ENCODE results near the gene INSRR. TPM values are rescaled to one million over a fixed set of nuclear protein-coding genes. Genes with fewer than 3 reads are reported as not detected.

INSRR gene
- total RNA-seq, 1 donor from 2014 or later: not detected

DNA sequence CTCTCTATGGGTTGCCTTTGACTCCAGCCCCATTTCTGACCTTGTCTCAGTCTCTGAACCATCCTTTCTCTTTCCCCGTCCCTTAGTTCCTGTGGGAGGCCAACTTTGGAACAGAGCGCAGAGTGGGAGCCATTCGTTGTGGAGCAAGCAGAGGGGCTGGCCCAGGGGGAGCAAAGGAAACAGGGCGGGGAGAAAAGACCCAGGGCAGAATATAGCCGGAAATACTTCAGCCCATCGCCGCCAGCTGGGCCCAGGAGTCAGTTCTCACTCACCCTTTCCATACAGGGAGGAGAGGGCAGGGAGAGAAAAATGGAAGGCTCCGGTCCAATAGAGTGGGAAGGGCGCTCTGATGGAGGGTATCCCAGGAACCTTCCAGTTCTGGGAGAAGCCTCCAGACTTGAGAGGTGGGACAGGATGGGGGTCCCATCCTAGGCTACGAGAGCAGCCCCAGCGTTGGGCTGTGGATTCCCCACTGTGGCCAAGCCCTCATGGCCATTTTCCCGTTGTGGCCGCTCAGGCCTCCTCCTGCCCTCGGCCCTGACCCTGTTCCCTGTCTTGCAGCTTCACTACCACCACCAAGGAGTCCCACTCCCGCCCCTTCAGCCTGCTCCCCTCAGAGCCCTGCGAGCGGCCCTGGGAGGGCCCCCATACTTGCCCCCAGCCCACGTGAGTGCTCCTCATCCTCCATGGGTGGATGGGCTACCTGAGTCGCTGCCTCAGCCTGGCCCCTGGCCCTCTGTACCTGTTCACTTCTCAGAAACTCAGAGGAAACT lies 45.5 kb upstream of the INSRR start:
- DNase-seq (ENCODE audit: low read depth): no peak
- H3K27me3 ChIP-seq (ENCODE audit: control insufficient read depth, insufficient read depth, low read length): no peaks in the 10 kb centered on the region
- TF ChIP-seq, protein P1, sequence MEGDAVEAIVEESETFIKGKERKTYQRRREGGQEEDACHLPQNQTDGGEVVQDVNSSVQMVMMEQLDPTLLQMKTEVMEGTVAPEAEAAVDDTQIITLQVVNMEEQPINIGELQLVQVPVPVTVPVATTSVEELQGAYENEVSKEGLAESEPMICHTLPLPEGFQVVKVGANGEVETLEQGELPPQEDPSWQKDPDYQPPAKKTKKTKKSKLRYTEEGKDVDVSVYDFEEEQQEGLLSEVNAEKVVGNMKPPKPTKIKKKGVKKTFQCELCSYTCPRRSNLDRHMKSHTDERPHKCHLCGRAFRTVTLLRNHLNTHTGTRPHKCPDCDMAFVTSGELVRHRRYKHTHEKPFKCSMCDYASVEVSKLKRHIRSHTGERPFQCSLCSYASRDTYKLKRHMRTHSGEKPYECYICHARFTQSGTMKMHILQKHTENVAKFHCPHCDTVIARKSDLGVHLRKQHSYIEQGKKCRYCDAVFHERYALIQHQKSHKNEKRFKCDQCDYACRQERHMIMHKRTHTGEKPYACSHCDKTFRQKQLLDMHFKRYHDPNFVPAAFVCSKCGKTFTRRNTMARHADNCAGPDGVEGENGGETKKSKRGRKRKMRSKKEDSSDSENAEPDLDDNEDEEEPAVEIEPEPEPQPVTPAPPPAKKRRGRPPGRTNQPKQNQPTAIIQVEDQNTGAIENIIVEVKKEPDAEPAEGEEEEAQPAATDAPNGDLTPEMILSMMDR (IDR thresholded peaks at IDR 0.05; ENCODE audit: insufficient read depth, low read length, poor library complexity, severe bottlenecking): no peak
- no peak overlapping the region for H3K4me3 ChIP-seq (ENCODE audit: low read depth, low read length)
- no peaks in the 10 kb centered on the region for H3K36me3 ChIP-seq (ENCODE audit: control insufficient read depth, insufficient read depth, low read length)

DNA sequence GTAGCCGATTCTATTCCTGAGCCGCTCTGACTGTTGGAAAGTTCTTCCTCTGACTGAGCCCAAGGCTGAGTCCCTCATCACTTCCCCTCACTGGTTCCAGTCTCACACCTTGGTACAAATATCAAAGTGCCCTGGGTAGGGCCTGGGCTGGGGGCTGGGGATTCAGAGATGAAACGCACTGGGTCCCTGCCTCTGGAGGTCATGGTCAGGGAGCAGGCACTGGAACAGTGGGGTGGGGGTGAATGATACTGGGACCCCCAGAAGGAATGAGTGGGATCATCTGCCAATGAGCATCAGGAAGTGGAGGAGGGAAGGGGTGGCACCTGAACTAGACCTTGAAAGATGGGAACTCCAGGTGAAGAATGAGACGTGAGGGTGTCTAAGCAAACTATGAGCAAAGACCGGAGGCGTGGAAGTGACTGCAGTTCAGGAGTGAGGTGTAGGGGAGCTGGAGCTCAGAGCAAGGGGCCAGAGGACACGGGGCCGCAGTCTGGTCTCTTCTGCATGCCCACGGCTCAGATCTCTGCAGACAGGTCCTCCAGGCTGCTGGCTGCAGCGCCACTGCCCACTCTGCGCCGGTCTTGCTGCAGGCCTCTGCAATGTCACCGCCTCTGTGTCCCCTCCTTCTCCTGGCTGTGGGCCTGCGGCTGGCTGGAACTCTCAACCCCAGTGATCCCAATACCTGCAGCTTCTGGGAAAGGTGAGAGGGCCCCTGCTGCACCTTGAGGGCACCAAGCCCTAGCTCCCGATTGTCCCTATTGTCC lies 44.6 kb upstream of the INSRR start:
- H3K27me3 ChIP-seq (ENCODE audit: control insufficient read depth, insufficient read depth, low read length): no peaks in the 10 kb centered on the region
- TF ChIP-seq, protein P1 (IDR thresholded peaks at IDR 0.05; ENCODE audit: insufficient read depth, low read length, poor library complexity, severe bottlenecking): no peak
- no peak for DNase-seq (ENCODE audit: low read depth)
- H3K36me3 ChIP-seq (ENCODE audit: control insufficient read depth, insufficient read depth, low read length): no peaks in the 10 kb centered on the region
- H3K4me3 ChIP-seq (ENCODE audit: low read depth, low read length): no peak overlapping the region

DNA sequence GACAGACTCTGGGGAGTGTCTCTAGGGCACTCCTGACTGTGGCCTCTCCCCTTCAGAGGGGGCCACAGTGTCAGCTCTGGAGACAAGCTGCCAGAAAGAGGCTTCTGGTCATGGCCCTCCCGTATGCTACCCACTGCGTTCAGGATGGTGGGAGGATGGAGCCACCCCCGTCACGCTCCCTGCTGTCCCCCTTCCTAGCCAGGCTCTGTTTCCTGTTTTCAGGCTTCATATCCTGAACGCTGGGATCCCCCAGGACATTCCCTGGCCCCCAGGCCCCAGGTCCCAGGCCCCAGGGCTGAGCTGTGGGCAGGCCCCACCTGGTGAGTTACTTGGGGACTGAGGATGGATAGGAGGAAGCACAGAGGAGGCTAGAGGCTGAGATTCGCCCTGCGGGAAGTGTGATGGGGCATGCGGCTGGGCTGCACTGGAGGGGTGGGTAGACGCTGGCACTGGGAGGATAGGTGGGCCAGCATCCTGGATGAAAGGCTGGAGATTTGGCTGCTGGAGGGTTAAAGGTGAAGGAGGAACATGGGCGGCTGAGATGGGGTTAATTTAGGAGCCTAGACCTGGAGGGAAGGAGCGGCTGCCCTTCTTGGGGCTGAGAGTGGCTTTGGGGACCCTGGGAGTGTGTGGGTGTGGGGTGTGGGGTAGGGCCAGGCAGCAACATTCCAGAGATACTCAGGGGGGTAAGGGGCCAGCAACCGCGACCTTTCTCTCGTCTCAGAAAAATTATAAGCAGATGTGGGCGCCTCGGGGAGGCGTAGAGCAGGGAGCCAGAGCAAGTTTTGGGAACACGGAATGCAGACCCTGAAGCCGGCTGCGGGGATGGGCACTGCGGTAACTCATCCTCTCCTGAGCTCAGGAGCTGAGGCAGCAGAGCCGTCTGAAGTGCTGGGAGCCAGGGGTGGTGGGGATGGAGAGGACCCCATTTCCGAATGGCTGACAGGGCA lies 43.3 kb upstream of the INSRR start:
- TF ChIP-seq, protein P1 (IDR thresholded peaks at IDR 0.05; ENCODE audit: insufficient read depth, low read length, poor library complexity, severe bottlenecking): no peak
- H3K36me3 ChIP-seq (ENCODE audit: control insufficient read depth, insufficient read depth, low read length): no peaks in the 10 kb centered on the region
- H3K4me3 ChIP-seq (ENCODE audit: low read depth, low read length): no peak overlapping the region
- H3K27me3 ChIP-seq (ENCODE audit: control insufficient read depth, insufficient read depth, low read length): no peaks in the 10 kb centered on the region
- no peak for DNase-seq (ENCODE audit: low read depth)

DNA sequence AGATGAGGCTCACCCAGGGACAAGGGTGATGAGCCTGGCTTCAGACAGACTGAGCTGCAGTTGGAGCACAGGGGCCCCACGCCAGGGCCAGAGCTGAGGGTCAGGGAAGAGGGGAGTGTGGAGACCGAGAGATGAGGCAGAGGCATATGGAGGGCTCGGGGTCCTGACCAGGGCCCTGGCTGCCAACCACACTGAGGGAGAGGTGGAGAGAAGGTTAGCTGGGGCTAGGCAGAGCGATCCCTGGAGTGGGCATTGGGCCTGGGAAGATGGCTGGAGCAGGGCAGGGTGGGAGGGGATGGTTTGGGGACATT lies 42.6 kb upstream of the INSRR start:
- TF ChIP-seq, protein P1 (IDR thresholded peaks at IDR 0.05; ENCODE audit: insufficient read depth, low read length, poor library complexity, severe bottlenecking): no peak
- Histone ChIP-seq H3K36me3 (ENCODE audit: control insufficient read depth, insufficient read depth, low read length) (no peaks in the 10 kb centered on the region), H3K4me3 (ENCODE audit: low read depth, low read length) (no peak overlapping the region), H3K27me3 (ENCODE audit: control insufficient read depth, insufficient read depth, low read length) (no peaks in the 10 kb centered on the region)
- DNase-seq (ENCODE audit: low read depth): no peak

DNA sequence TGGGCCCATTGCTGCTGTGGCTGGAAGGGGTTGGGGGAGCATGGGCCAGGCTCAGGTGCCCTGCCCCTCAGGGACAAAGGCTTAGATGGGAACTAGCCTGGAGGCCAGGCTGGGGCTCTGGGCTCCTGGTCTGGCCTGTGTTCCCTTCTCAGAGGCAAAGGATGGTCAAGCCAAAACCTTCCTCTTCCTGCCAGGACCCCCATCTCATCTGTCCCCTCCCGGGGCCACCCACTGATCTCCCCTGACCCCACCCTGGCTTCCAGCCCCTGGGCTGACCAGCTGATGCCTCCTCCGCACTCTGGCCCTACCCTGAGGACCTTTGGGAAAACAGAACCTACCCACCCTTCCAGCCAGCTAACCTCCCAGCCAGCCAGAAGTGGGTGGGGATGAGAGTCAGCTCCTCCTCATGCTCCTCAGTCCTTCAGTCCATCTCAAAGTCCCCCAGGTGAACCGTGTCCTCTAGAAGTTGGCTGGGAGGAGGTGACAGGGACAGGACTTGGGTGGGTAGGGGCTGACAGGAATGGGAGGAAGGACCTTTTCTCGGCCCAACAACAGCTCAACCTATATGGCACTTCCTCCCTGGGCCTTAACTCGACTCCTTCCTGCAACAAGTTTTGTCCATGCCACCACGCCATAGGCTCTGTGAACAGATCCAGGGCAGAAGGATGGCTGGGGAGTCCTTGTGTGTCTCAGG lies 42.1 kb upstream of the INSRR start:
- no peak for DNase-seq (ENCODE audit: low read depth)
- TF ChIP-seq, protein P1 (IDR thresholded peaks at IDR 0.05; ENCODE audit: insufficient read depth, low read length, poor library complexity, severe bottlenecking): no peak
- Histone ChIP-seq H3K4me3 (ENCODE audit: low read depth, low read length) (no peak overlapping the region), H3K36me3 (ENCODE audit: control insufficient read depth, insufficient read depth, low read length) (no peaks in the 10 kb centered on the region), H3K27me3 (ENCODE audit: control insufficient read depth, insufficient read depth, low read length) (no peaks in the 10 kb centered on the region)

Measured in kidney epithelial cell (primary cell).